GM18907 (cell line): Measurements from ENCODE around the gene CD6.
A peak's percentile ranks its signal among the peaks of the same experiment; 100 is the strongest.
"Not testable (repeated sequence)": the region's sequence is repeated elsewhere in the genome, so short reads cannot be mapped to it uniquely, and the experiment has no call there.

Experiments used
- ATAC-seq: cut with Tn5 transposase; IDR thresholded peaks from one replicate; pipeline ENCODE4 v1.9.1; 2021; ENCODE audit warnings: mild to moderate bottlenecking, moderate library complexity; ENCODE audit not compliant: unreplicated experiment

The CD6 gene

GRCh38 chr11:61049063-61049377, 77.5 kb downstream of the CD6 start:
- ATAC-seq: no peak

GRCh38 chr11:61049859-61050258, 78.4 kb downstream of the CD6 start:
- ATAC-seq: no peak

DNA sequence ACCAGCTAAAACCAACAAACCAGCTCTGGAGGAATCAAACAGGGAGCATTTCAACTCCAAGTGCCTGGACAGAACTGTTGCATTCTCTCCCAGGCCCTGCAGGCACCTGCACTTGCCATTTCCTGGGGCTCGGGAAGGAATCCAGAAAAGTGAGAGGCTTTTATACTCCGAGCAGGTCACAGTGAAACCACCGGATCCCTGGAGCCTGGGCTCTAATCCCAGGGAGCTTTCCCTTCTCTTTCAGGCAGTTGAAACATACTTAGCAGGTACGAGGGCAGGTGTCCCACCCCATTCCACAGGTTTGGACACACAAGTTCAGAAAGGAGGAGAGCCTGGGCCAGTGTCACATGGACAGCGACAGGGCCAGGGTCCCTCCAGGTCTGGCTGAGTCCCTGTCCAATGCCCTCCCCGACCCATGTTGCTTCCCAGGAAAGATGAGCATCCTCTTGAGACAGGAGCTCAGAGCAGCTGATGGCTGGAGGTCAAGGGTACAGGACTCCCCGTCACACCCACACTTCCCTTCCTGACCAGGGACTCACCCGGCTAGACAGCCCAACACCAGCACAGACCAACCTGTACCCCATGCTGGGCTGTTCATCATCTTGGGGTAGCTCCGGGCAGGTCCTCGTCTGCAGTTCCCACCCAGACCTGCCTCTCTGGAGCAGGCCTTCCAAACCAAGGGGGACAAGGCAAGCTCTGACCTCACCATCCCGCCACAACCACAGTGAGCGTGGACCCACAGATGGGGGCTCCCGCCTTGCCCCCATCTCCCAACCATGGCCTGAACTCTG, 80.9 kb downstream of the CD6 start:
- no peak for ATAC-seq

DNA sequence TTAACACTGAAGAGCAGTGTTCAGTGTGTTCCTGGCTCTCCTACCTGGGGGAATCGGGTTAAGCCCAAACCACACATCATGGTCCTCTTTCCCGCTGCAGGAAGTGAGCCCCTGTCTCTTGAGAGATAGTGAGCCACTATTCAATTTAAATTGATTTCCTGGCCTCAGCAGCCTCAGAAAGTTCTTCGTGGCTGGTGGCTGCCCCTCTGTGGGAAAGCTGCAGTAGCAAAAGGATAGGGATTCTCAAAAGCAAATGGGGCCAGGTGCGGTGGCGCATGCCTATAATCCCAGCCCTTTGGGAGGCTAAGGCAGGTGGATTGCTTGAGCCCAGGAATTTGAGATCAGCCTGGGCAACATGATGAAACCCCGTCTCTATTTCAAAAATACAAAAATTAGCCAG, 81.7 kb downstream of the CD6 start:
- ATAC-seq: no peak

- ATAC-seq: no peak
These were observed 83.0 kb downstream of the CD6 start for GRCh38 chr11:61054513-61054912.

GRCh38 chr11:61054927-61055562, 83.6 kb downstream of the CD6 start:
- no peak for ATAC-seq

DNA sequence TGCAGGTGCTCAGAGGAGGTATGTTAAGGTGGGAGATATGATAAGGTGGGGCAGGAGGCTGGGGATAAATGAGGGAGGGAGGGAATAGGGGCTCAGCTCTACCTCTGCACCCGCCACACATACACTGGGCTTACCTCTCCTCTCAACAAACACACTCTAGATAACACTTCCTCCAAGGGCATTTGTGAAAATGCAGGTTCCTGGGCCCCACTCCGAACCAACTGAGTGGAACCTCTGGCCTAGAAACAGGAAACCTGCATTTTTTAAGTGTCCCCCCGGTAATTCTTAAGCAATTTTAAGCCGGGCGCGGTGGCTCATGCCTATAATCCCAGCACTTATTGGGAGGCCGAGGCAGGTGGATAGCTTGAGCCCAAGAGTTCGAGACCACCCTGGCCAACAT, 84.3 kb downstream of the CD6 start:
- no peak for ATAC-seq

- no peak for ATAC-seq
These were observed 85.1 kb downstream of the CD6 start for GRCh38 chr11:61056571-61056970.

DNA sequence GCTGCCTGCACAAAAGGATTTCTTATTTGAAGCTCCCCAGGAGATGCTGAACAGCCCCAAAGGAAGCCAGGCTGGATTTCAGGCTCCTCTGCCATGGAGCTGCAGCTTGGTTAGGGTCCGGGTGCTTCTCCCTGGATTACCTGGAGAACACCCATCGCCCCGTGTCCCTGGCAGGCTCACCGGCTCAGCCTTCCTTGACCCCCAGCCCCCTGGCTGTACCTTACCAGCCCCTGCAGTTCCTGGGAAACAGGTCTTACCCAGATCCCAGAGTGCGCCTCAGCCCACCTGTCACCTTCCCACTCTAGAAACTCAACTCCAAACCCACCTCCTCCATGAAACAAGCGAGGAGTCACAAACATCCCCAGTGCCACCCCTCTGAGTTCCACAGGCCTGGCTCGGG, 85.5 kb downstream of the CD6 start:
- no peak for ATAC-seq

GRCh38 chr11:61057615-61058014, 86.1 kb downstream of the CD6 start:
- no peak for ATAC-seq

GRCh38 chr11:61058583-61059259, 87.2 kb downstream of the CD6 start:
- ATAC-seq: no peak

- ATAC-seq: no peak
These were observed 87.8 kb downstream of the CD6 start for GRCh38 chr11:61059260-61059752.

- ATAC-seq: peak; percentile 86
These were observed 89.8 kb downstream of the CD6 start for GRCh38 chr11:61061081-61061826.

- no peak for ATAC-seq
These were observed 90.9 kb downstream of the CD6 start for GRCh38 chr11:61062181-61062930.

DNA sequence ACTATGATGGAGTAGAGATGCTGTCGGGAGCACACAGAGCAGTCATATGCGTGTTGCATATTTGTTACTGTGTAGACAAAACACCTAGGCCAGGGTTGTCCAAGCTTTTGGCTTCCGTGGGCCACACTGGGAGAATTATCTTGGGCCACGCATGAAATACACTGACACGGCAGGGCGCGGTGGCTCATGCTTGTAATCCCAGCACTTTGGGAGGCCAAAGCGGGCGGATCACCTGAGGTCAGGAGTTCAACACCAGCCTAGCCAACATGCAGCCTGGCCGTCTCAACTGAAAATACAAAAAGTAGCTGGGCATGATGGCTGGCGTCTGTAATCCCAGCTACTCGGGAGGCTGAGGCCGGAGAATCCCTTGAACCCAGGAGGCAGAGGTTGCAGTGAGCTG, 93.8 kb downstream of the CD6 start:
- not testable (repeated sequence) for ATAC-seq

GRCh38 chr11:61065955-61066638, 94.6 kb downstream of the CD6 start:
- ATAC-seq: no peak

DNA sequence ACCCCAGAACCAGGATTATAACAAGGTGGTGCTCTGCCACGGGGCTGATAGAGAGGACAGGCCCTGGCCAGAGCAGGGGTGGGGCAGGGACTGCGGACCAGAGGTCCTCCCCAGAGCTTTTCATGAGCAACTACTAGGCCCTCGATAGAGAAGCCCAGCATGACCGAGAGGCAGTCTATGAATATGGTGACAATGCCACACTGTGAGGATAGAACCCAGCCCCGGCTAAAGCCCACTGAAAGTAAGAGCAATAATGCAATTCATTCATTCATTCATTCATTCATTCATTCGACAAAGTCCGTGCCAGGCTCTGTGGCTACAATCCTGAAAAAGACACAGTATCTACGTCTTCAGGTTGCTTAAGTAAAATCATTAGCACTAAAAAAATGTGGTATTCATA, 95.2 kb downstream of the CD6 start:
- ATAC-seq: no peak

DNA sequence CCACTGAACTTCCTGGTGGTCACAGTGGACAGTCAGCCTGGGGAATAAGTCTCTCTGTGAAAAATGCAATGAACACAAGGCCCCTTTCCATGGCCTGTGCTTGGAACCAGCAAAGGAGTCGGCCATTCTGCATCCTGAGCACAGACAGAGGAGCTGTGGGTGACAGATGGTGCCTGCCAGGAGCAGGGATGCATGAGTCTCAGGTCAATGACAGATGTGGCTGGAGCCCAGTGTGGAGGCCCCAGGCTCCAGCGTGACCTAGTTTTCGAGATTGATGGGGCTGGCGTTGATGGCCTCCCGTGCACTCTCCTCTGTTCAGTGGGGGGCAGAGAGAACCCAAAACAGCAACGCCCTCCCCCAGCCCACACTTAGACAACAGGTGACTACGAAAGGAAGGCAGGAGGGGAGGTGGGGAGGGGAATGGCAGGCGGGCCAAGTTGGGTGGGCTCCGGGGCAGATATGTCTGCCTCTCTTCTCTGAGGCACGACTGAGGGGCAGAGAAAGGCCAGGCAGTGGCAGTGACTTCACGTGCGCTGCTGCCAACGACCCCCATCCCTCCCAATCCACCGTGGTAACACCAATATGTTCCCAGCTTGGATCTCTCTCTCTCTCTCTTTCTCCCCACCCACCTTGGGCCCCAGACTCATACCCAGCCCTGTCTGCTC, 96.4 kb downstream of the CD6 start:
- no peak for ATAC-seq

- no peak for ATAC-seq
These were observed 97.1 kb downstream of the CD6 start for GRCh38 chr11:61068581-61068980.

- no peak for ATAC-seq
These were observed 97.9 kb downstream of the CD6 start for GRCh38 chr11:61069427-61069826.
